A673 (cell line): ENCODE data around the gene SLAMF7. TPM values are rescaled to one million over a fixed set of nuclear protein-coding genes. Genes with fewer than 3 reads are reported as not detected.

ENCODE experiments used
- BruUV-seq: library from RNA; stranded (reverse); fragments of 400-500 nt; replicated peaks from 2 replicates; lab custom pipeline; 2021; lab: Mats Ljungman, UMichigan
- CTCF ChIA-PET: fragments of 300-600 bp; sonication (Branson Sonifier 250); formaldehyde crosslinking; loops from one replicate; lab custom pipeline; 2022; ENCODE audit warnings: antibody characterized with exemption; lab: Charles Lee
- POLR2A ChIA-PET: fragments of 300-600 bp; sonication (Branson Sonifier 250); formaldehyde crosslinking; loops from one replicate; lab custom pipeline; 2022; ENCODE audit warnings: antibody characterized with exemption; ENCODE audit not compliant: low non-redundant PET; lab: Charles Lee
- DNase-seq: peaks from one replicate; pipeline ENCODE4 v3.0.0-alpha.2; 2015; ENCODE audit warnings: low spot score
- H3K27ac ChIP-seq: fragments of 200-600 bp; sonication (generic); 2 replicates; pipeline ENCODE4 v1.5.1; 2016; ENCODE audit warnings: mixed run types, low read depth, mild to moderate bottlenecking, mixed read lengths, antibody characterized with exemption, low read length; ENCODE audit not compliant: poor library complexity, severe bottlenecking
- H3K27me3 ChIP-seq: fragments of 200-600 bp; sonication (generic); replicated peaks from 2 replicates; pipeline ENCODE4 v1.6.1; 2017; ENCODE audit warnings: mixed run types, low read depth, mild to moderate bottlenecking, mixed read lengths, antibody characterized with exemption, low read length; ENCODE audit not compliant: insufficient read depth, poor library complexity
- H3K36me3 ChIP-seq: fragments of 200-600 bp; sonication (generic); 2 replicates; pipeline ENCODE4 v1.6.1; 2016; ENCODE audit warnings: mixed run types, mild to moderate bottlenecking, mixed read lengths, antibody characterized with exemption, low read length; ENCODE audit not compliant: insufficient read depth, poor library complexity, severe bottlenecking
- H3K4me1 ChIP-seq: fragments of 200-600 bp; sonication (generic); 2 replicates; pipeline ENCODE4 v1.6.1; 2017; ENCODE audit warnings: mixed run types, mild to moderate bottlenecking, mixed read lengths, antibody characterized with exemption, low read length; ENCODE audit not compliant: insufficient read depth, poor library complexity, severe bottlenecking
- H3K4me3 ChIP-seq: fragments of 200-600 bp; sonication (generic); 2 replicates; pipeline ENCODE4 v1.5.1; 2016; ENCODE audit warnings: low read depth, mixed run types, mild to moderate bottlenecking, mixed read lengths, low read length; ENCODE audit not compliant: poor library complexity, severe bottlenecking
- H3K9me3 ChIP-seq: fragments of 200-600 bp; sonication (generic); 2 replicates; pipeline ENCODE4 v1.6.1; 2016; ENCODE audit warnings: mixed run types, low read depth, mild to moderate bottlenecking, mixed read lengths, antibody characterized with exemption, low read length; ENCODE audit not compliant: poor library complexity, severe bottlenecking
- EZH2 ChIP-seq: fragments of 200-600 bp; sonication (generic); IDR thresholded peaks from 2 replicates; pipeline ENCODE4 v1.6.1; 2017; ENCODE audit warnings: borderline replicate concordance, low read depth, mild to moderate bottlenecking, mixed read lengths, antibody characterized with exemption, low read length; ENCODE audit not compliant: poor library complexity, severe bottlenecking
- intact Hi-C: fragments of 100-400 bp; cut with micrococcal nuclease; formaldehyde crosslinking; loops from one replicate; pipeline ENCODE4 v1.10.0; 2022; ENCODE audit not compliant: unreplicated experiment
- total RNA-seq: library from RNA; stranded (reverse); gene quantifications from 2 replicates; pipeline ENCODE4 v1.2.3, GENCODE V29; 2021
- TF ChIP-seq, protein P1 (sequence below): fragments of 300-800, 200-600 bp; sonication (generic); conservative IDR thresholded peaks from 2 replicates; pipeline ENCODE4 v1.5.1; 2017; ENCODE audit warnings: low read depth, mild to moderate bottlenecking, antibody characterized with exemption, low read length, moderate library complexity, mixed read lengths

SLAMF7 gene
- total RNA-seq, 1 experiment from 2014 or later = not detected

DNA sequence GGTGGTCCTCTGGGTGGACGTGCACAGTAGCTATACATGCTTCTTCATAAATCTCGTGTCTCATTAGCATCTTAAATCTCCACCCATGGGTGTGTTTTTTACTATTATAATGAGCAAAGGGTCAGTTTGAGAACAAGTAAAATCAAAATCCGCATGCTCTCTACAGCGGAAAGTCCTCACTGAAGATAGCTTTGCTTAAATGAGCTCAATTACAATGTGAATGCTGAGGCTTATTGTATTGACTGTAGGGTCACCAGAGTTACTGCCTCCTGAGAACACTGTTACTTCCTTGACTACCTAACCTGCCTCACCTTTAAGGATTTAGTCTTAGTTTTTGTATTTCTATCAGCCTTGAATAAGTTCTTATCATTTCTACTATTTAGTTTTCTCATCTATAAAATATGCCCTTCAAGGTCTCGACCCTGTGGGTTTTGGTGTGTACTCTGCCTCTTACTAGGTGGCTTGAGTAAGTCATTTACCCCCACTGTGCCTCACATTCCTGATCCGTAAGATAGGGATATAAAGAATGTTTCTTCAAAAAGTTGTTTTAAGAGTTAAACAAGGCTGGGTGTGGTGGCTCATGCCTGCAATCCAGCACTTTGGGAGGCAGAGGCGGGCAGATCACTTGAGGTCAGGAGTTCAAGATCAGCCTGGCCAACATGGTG, 7.9 kb downstream of the SLAMF7 start:
- POLR2A ChIA-PET = no interaction called here
- intact Hi-C loops = no loop called here
- TF ChIP-seq EZH2 = no peak
- TF ChIP-seq, protein P1, sequence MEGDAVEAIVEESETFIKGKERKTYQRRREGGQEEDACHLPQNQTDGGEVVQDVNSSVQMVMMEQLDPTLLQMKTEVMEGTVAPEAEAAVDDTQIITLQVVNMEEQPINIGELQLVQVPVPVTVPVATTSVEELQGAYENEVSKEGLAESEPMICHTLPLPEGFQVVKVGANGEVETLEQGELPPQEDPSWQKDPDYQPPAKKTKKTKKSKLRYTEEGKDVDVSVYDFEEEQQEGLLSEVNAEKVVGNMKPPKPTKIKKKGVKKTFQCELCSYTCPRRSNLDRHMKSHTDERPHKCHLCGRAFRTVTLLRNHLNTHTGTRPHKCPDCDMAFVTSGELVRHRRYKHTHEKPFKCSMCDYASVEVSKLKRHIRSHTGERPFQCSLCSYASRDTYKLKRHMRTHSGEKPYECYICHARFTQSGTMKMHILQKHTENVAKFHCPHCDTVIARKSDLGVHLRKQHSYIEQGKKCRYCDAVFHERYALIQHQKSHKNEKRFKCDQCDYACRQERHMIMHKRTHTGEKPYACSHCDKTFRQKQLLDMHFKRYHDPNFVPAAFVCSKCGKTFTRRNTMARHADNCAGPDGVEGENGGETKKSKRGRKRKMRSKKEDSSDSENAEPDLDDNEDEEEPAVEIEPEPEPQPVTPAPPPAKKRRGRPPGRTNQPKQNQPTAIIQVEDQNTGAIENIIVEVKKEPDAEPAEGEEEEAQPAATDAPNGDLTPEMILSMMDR = no peak
- BruUV-seq = no TSS peak
- H3K9me3 ChIP-seq = no peaks in the 10 kb centered on the region
- CTCF ChIA-PET = no interaction called here
- H3K4me1 ChIP-seq = no peaks in the 10 kb centered on the region
- H3K27me3 ChIP-seq = peaks cover 22% of the 10 kb centered on the region
- no peak for DNase-seq
- H3K36me3 ChIP-seq = no peaks in the 10 kb centered on the region
- H3K4me3 ChIP-seq = no peak overlapping the region
- H3K27ac ChIP-seq = no peak overlapping the region

DNA sequence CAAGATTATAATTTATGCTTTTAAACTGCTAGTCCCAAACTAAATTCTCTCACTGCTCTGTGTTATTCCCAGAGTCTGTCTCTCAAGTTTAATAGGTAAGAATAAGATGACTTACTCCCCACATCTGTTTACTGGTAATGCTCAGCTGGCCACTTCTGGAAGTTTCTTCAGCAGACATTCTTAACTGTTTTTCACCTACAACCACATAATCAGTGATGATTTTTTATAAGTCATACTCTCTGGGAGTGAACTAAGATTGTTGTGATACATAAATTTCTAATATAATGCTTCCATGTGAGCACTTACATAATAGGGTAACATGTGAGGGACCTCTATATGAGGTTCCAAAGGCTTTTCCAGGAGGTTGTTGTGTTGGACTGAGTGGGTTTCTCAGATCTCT, 8.7 kb downstream of the SLAMF7 start:
- intact Hi-C loops = no loop called here
- H3K36me3 ChIP-seq = no peaks in the 10 kb centered on the region
- no TSS peak for BruUV-seq
- POLR2A ChIA-PET = no interaction called here
- TF ChIP-seq, protein P1 = no peak
- no peak for TF ChIP-seq EZH2
- H3K4me3 ChIP-seq = no peak overlapping the region
- DNase-seq = no peak
- H3K27ac ChIP-seq = no peak overlapping the region
- H3K4me1 ChIP-seq = no peaks in the 10 kb centered on the region
- CTCF ChIA-PET = no interaction called here
- peaks cover 29% of the 10 kb centered on the region for H3K27me3 ChIP-seq
- H3K9me3 ChIP-seq = no peaks in the 10 kb centered on the region

DNA sequence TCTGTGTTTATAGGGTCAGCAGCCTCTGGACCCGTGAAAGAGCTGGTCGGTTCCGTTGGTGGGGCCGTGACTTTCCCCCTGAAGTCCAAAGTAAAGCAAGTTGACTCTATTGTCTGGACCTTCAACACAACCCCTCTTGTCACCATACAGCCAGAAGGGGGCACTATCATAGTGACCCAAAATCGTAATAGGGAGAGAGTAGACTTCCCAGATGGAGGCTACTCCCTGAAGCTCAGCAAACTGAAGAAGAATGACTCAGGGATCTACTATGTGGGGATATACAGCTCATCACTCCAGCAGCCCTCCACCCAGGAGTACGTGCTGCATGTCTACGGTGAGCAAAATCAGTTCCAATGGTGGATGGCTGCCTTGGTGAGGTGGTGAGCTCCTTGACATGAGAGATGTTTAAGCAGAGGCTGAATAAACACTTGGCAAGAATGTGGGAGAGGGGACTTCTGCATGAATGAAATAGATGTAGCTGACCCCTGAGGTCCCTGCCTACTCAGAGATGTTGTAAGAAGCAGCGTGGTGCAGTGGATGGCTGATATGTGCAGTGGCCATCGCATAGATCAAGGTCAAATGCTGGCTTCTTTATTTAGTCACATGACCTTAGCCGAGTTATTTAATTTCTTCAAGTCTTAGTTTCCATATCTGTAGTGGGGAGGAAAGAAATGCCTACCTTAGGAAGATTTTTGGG, 9.3 kb downstream of the SLAMF7 start:
- Histone ChIP-seq H3K27me3 (peaks cover 35% of the 10 kb centered on the region), H3K9me3 (no peaks in the 10 kb centered on the region), H3K4me1 (no peaks in the 10 kb centered on the region), H3K4me3 (no peak overlapping the region), H3K27ac (no peak overlapping the region), H3K36me3 (no peaks in the 10 kb centered on the region)
- TF ChIP-seq, protein P1 = peak; percentile 46
- TF ChIP-seq EZH2 = no peak
- DNase-seq = peak; percentile 45
- intact Hi-C loops = no loop called here
- ChIA-PET POLR2A (no interaction called here), CTCF (no interaction called here)
- no TSS peak for BruUV-seq
